ENCODE results near the gene ANKMY2.

DNA sequence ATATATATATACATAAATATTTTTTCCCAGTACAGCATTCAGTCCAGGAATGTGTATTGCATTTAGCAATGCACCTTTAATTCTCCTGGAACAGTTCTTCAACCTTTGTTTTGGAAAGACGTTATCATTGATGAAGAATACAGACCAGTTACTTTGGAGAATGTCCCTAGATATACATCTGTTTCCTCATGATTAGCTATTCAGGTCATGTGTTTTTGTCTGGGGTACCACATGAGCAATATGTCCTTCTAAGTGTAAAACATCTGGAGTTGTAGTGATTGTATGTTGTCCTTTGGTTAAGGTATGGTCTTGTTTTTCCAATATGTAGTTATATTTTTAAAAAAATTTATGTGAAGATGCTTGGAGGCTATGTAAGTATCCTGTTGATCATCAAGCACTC is 10.6 kb upstream of the ANKMY2 start:
- TF ChIP-seq, protein P1, sequence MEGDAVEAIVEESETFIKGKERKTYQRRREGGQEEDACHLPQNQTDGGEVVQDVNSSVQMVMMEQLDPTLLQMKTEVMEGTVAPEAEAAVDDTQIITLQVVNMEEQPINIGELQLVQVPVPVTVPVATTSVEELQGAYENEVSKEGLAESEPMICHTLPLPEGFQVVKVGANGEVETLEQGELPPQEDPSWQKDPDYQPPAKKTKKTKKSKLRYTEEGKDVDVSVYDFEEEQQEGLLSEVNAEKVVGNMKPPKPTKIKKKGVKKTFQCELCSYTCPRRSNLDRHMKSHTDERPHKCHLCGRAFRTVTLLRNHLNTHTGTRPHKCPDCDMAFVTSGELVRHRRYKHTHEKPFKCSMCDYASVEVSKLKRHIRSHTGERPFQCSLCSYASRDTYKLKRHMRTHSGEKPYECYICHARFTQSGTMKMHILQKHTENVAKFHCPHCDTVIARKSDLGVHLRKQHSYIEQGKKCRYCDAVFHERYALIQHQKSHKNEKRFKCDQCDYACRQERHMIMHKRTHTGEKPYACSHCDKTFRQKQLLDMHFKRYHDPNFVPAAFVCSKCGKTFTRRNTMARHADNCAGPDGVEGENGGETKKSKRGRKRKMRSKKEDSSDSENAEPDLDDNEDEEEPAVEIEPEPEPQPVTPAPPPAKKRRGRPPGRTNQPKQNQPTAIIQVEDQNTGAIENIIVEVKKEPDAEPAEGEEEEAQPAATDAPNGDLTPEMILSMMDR (IDR thresholded peaks at IDR 0.05): no peak
- TF ChIP-seq POLR2A (IDR thresholded peaks at IDR 0.05): no peak

Measured in right lobe of liver (tissue), 4 donors.